Natural killer cell (primary cell): ENCODE results near the gene C10orf62. TPM values are rescaled to one million over a fixed set of nuclear protein-coding genes. Genes with fewer than 3 reads are reported as not detected.

Experiments
- ATAC-seq, 3 donors: fragments of 150-1000 bp in 2 of 3; fragments of 200-7000 bp in 1 of 3; cut with Tn5 transposase; 1 replicate in 1 of 3; 2 replicates in 2 of 3; pipeline ENCODE4 v1.10.0; 2021; ENCODE audit warnings: mild to moderate bottlenecking in 2 of 3, moderate library complexity in 2 of 3
- DNase-seq, 2 donors: peaks; one replicate each; pipeline versions ENCODE4 v3.0.0 to v3.0.0-alpha.2; 2013 to 2021; ENCODE audit warnings: mixed read lengths in 1 of 2
- H3K27ac ChIP-seq: one replicate; pipeline ENCODE4 v1.5.1; 2013; ENCODE audit warnings: mild to moderate bottlenecking, low read length
- H3K27me3 ChIP-seq: one replicate; pipeline ENCODE4 v1.6.1; 2013; ENCODE audit warnings: low read length; ENCODE audit not compliant: control insufficient read depth, insufficient read depth
- H3K36me3 ChIP-seq: one replicate; pipeline ENCODE4 v1.6.1; 2013; ENCODE audit warnings: low read length; ENCODE audit not compliant: control insufficient read depth, insufficient read depth
- H3K4me1 ChIP-seq: one replicate; pipeline ENCODE4 v1.6.1; 2013; ENCODE audit warnings: low read length; ENCODE audit not compliant: control insufficient read depth, insufficient read depth
- H3K4me3 ChIP-seq: one replicate; pipeline ENCODE4 v1.5.1; 2013; ENCODE audit warnings: low read length
- H3K9me3 ChIP-seq: one replicate; pipeline ENCODE4 v1.6.1; 2013; ENCODE audit warnings: low read length; ENCODE audit not compliant: control insufficient read depth, insufficient read depth
- H3K27ac Mint-ChIP-seq, 2 donors: one replicate each; pipeline ENCODE4 v1.8.0; 2022; ENCODE audit warnings: mild to moderate bottlenecking in 2 of 2, mixed read lengths in 2 of 2, moderate library complexity in 1 of 2
- H3K27me3 Mint-ChIP-seq, 2 donors: one replicate each; pipeline ENCODE4 v1.8.0; 2022; ENCODE audit warnings: low read depth in 2 of 2, mixed read lengths in 2 of 2
- H3K36me3 Mint-ChIP-seq: one replicate; pipeline ENCODE4 v1.8.0; 2022; ENCODE audit warnings: mixed read lengths
- H3K4me1 Mint-ChIP-seq, 2 donors: one replicate each; pipeline ENCODE4 v1.8.0; 2022; ENCODE audit warnings: mixed read lengths in 2 of 2
- H3K4me3 Mint-ChIP-seq: one replicate; pipeline ENCODE4 v1.8.0; 2022; ENCODE audit warnings: mild to moderate bottlenecking, moderate library complexity, mixed read lengths
- H3K9me3 Mint-ChIP-seq, 2 donors: one replicate each; pipeline ENCODE4 v1.8.0; 2022; ENCODE audit warnings: mixed read lengths in 2 of 2
- CTCF ChIP-seq: fragments of 200-600 bp; IDR thresholded peaks from one replicate; pipeline ENCODE4 v1.8.0; 2022; ENCODE audit warnings: antibody characterized with exemption
- WGBS: methylation state at CpG from one replicate; pipeline ENCODE4 v1.1.7; 2013; ENCODE audit warnings: missing lambda C conversion rate; ENCODE audit not compliant: insufficient coverage; 5-methylcytosine and 5-hydroxymethylcytosine counted together
- intact Hi-C: fragments of 100-400 bp; cut with micrococcal nuclease; formaldehyde crosslinking; loops from one replicate; pipeline ENCODE4 v1.14.2; 2022
- total RNA-seq, 4 donors: library from RNA; stranded (reverse); fragments of 120-200 nt in 1 of 4; gene quantifications; one replicate each; pipeline versions ENCODE4 v1.2.3 to v1.2.4, GENCODE V29; 2013 to 2022

C10orf62 gene
- total RNA-seq, 3 donors from 2014 or later (not counting 1 experiment from before 2014, with no cell fraction given): 0.32 TPM; not detected in 2

DNA sequence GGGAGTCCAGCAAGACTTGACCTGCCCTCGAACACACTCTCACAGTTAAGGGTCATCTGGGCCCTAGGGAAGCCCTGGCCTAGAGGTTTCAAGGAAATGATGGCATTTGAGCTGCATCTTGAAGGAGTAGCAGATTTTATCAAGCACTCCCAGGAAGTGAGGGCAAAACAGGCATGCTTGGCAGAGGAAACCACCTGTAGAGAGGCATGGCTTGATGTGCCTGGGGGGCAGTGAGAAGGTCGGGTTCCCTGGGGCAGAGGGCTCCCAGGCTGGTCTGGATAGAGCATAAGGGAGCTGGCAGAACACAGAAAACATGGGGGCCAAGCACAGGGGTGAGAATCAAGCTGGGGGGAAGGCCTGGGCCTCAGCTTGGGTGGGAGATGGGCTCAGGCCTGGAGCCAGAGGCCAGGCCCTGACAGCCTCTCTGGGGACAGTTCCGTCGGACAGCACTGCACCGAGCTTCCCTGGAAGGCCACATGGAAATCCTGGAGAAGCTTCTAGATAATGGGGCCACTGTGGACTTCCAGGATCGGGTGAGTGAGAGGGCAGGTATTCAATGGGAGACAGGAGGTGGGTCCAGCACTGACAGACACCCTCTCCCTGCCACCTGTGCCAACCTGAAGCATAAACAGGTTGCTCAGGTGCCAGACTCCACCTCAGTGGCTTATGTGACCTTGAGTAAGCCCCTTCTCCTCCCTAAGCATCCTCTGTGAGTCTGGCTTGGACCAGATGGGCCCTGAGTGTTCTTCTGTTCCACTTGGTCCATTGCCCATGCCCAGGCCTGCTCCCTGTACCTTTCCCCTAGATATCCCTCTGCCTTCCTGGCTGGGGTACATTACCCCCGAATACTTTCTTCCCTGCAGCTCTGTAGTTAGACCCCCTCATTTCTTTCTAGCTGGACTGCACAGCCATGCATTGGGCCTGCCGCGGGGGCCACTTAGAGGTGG lies 8.8 kb upstream of the C10orf62 start:
- DNase-seq (no peak), ATAC-seq (no peak)
- no peaks in the 10 kb centered on the region for H3K9me3 ChIP-seq

GRCh38 chr10:97582169-97582568 lies 7.4 kb upstream of the C10orf62 start:
- H3K27me3 ChIP-seq: no peaks in the 10 kb centered on the region
- H3K9me3 ChIP-seq: no peaks in the 10 kb centered on the region
- peaks cover 0 to 5% of the 10 kb centered on the region in 2 donors for H3K27me3 Mint-ChIP-seq
- no peaks in the 10 kb centered on the region for H3K4me1 ChIP-seq
- H3K9me3 Mint-ChIP-seq: no peaks in the 10 kb centered on the region
- H3K36me3 ChIP-seq: no peaks in the 10 kb centered on the region
- DNase-seq: no peak
- no peak overlapping the region for H3K4me3 ChIP-seq
- no peak overlapping the region for H3K27ac ChIP-seq
- no peak for ATAC-seq
- no peaks in the 10 kb centered on the region for H3K36me3 Mint-ChIP-seq
- WGBS: 98% methylated on average over 8 of the region's 8 CpGs
- intact Hi-C loops: no loop called here
- no peak overlapping the region for H3K4me3 Mint-ChIP-seq
- no peak overlapping the region for H3K27ac Mint-ChIP-seq
- no peak for TF ChIP-seq CTCF
- H3K4me1 Mint-ChIP-seq: peaks cover 0 to 4% of the 10 kb centered on the region in 2 donors

More for the DNA sequence above, 8.8 kb upstream of the C10orf62 start:
- peak overlapping the region in 1 of 2 donors; percentile 51 for H3K27ac Mint-ChIP-seq
- intact Hi-C loops: no loop called here
- Histone ChIP-seq H3K36me3 (no peaks in the 10 kb centered on the region), H3K4me1 (no peaks in the 10 kb centered on the region), H3K27me3 (no peaks in the 10 kb centered on the region), H3K4me3 (no peak overlapping the region), H3K27ac (no peak overlapping the region)
- no peaks in the 10 kb centered on the region for H3K36me3 Mint-ChIP-seq
- H3K4me1 Mint-ChIP-seq: peaks cover 0 to 4% of the 10 kb centered on the region in 2 donors
- no peaks in the 10 kb centered on the region for H3K9me3 Mint-ChIP-seq
- H3K27me3 Mint-ChIP-seq: peaks cover 0 to 5% of the 10 kb centered on the region in 2 donors
- H3K4me3 Mint-ChIP-seq: no peak overlapping the region
- no peak for TF ChIP-seq CTCF
- 88% methylated on average over 9 of the region's 9 CpGs for WGBS

GRCh38 chr10:97583476-97583875 lies 6.0 kb upstream of the C10orf62 start:
- TF ChIP-seq CTCF: no peak

More at GRCh38 chr10:97583476-97583875, 6.0 kb upstream of the C10orf62 start:
- ATAC-seq (no peak), DNase-seq (no peak)
- Histone ChIP-seq H3K9me3 (no peaks in the 10 kb centered on the region), H3K4me3 (no peak overlapping the region), H3K36me3 (no peaks in the 10 kb centered on the region), H3K4me1 (no peaks in the 10 kb centered on the region), H3K27me3 (no peaks in the 10 kb centered on the region), H3K27ac (no peak overlapping the region)
- 95% methylated on average over 13 of the region's 13 CpGs for WGBS
- no peaks in the 10 kb centered on the region for H3K36me3 Mint-ChIP-seq
- H3K4me3 Mint-ChIP-seq: no peak overlapping the region
- intact Hi-C loops: no loop called here
- peaks cover 0 to 5% of the 10 kb centered on the region in 2 donors for H3K27me3 Mint-ChIP-seq
- peaks cover 0 to 4% of the 10 kb centered on the region in 2 donors for H3K4me1 Mint-ChIP-seq
- no peak overlapping the region for H3K27ac Mint-ChIP-seq
- no peaks in the 10 kb centered on the region for H3K9me3 Mint-ChIP-seq
